CD14-positive monocyte (primary cell): ENCODE results near the gene TSC22D3. TPM values are rescaled to one million over a fixed set of nuclear protein-coding genes. Genes with fewer than 3 reads are reported as not detected.

ENCODE experiments used
- DNase-seq, 3 donors: peaks; one replicate each; pipeline ENCODE4 v3.0.0-alpha.2; 2011 to 2022
- H2AFZ ChIP-seq: 2 replicates; pipeline ENCODE4 v1.6.0; 2012; ENCODE audit warnings: mild to moderate bottlenecking, low read depth, low read length, inconsistent platforms; ENCODE audit not compliant: insufficient read depth, poor library complexity, severe bottlenecking
- H3K27ac ChIP-seq, 2 donors: 1 replicate in 1 of 2; 2 replicates in 1 of 2; pipeline ENCODE4 v1.5.1; 2012 to 2013; ENCODE audit warnings: low read length in 2 of 2, control low read depth in 1 of 2, inconsistent platforms in 1 of 2, low read depth in 1 of 2, mild to moderate bottlenecking in 1 of 2
- H3K27me3 ChIP-seq, 2 donors: one replicate each; pipeline versions ENCODE4 v1.6.0 to v1.6.1; 2011 to 2013; ENCODE audit warnings: low read length in 2 of 2; ENCODE audit not compliant: control insufficient read depth in 2 of 2, insufficient read depth in 2 of 2
- H3K36me3 ChIP-seq, 2 donors: replicated peaks in 1 of 2; 1 replicate in 1 of 2; 2 replicates in 1 of 2; pipeline versions ENCODE4 v1.5.1 to v1.6.1; 2012 to 2013; ENCODE audit warnings: low read length in 2 of 2, control low read depth in 1 of 2, inconsistent platforms in 1 of 2, mild to moderate bottlenecking in 1 of 2; ENCODE audit not compliant: insufficient read depth in 2 of 2, control insufficient read depth in 1 of 2
- H3K4me1 ChIP-seq, 2 donors: 1 replicate in 1 of 2; 2 replicates in 1 of 2; pipeline versions ENCODE4 v1.5.1 to v1.6.1; 2012 to 2013; ENCODE audit warnings: low read length in 2 of 2, control low read depth in 1 of 2, inconsistent platforms in 1 of 2, mild to moderate bottlenecking in 1 of 2, moderate library complexity in 1 of 2; ENCODE audit not compliant: insufficient read depth in 2 of 2, control insufficient read depth in 1 of 2
- H3K4me2 ChIP-seq: replicated peaks from 2 replicates; pipeline ENCODE3; 2012; ENCODE audit warnings: low read length, moderate library complexity, mild to moderate bottlenecking; ENCODE audit not compliant: poor library complexity, severe bottlenecking; ENCODE audit errors: extremely low read depth
- H3K4me3 ChIP-seq, 3 experiments: fragments of 200-600 bp in 1 of 3; sonication (generic) in 1 of 3; replicated peaks in 1 of 3; 1 replicate in 2 of 3; 2 replicates in 1 of 3; pipeline ENCODE4 v1.5.1; 2011 to 2013; ENCODE audit warnings: low read length in 3 of 3, mild to moderate bottlenecking in 3 of 3, control low read depth in 2 of 3, low read depth in 2 of 3, inconsistent platforms in 1 of 3, moderate library complexity in 1 of 3
- H3K79me2 ChIP-seq: 2 replicates; pipeline ENCODE4 v1.6.0; 2012; ENCODE audit warnings: mild to moderate bottlenecking, control low read depth, inconsistent platforms, low read length, moderate library complexity; ENCODE audit not compliant: insufficient read depth
- H3K9ac ChIP-seq: 2 replicates; pipeline ENCODE4 v1.6.0; 2017; ENCODE audit warnings: low read length, mild to moderate bottlenecking; ENCODE audit not compliant: insufficient read depth, poor library complexity, severe bottlenecking
- H3K9me3 ChIP-seq, 2 donors: replicated peaks in 1 of 2; 1 replicate in 1 of 2; 2 replicates in 1 of 2; pipeline versions ENCODE4 v1.5.1 to v1.6.1; 2012 to 2013; ENCODE audit warnings: low read length in 2 of 2, control low read depth in 1 of 2; ENCODE audit not compliant: control insufficient read depth in 1 of 2, insufficient read depth in 1 of 2
- H4K20me1 ChIP-seq: 2 replicates; pipeline ENCODE4 v1.6.0; 2012; ENCODE audit warnings: mild to moderate bottlenecking, low read length, control low read depth, moderate library complexity; ENCODE audit not compliant: insufficient read depth
- H3K27ac Mint-ChIP-seq, 7 donors: one replicate each; pipeline ENCODE4 v1.8.0; 2020; ENCODE audit warnings: mild to moderate bottlenecking in 7 of 7, mixed read lengths in 7 of 7, moderate library complexity in 6 of 7, inconsistent platforms in 2 of 7
- H3K27me3 Mint-ChIP-seq, 3 donors: one replicate each; pipeline ENCODE4 v1.8.0; 2021 to 2022; ENCODE audit warnings: low read depth in 3 of 3, mild to moderate bottlenecking in 3 of 3, mixed read lengths in 3 of 3, moderate library complexity in 3 of 3, inconsistent platforms in 1 of 3
- H3K36me3 Mint-ChIP-seq, 2 donors: one replicate each; pipeline ENCODE4 v1.8.0; 2020; ENCODE audit warnings: mixed read lengths in 2 of 2, inconsistent platforms in 1 of 2, mild to moderate bottlenecking in 1 of 2
- H3K4me1 Mint-ChIP-seq: one replicate; pipeline ENCODE4 v1.8.0; 2020; ENCODE audit warnings: mild to moderate bottlenecking, mixed read lengths
- H3K4me3 Mint-ChIP-seq, 2 donors: one replicate each; pipeline ENCODE4 v1.8.0; 2020; ENCODE audit warnings: mild to moderate bottlenecking in 2 of 2, mixed read lengths in 2 of 2, moderate library complexity in 1 of 2
- H3K9me3 Mint-ChIP-seq, 7 donors: one replicate each; pipeline ENCODE4 v1.8.0; 2020 to 2022; ENCODE audit warnings: mixed read lengths in 7 of 7, mild to moderate bottlenecking in 6 of 7, moderate library complexity in 6 of 7, inconsistent platforms in 2 of 7
- CTCF ChIP-seq: fragments of 200-600 bp; IDR thresholded peaks from one replicate; pipeline ENCODE4 v1.8.0; 2022; ENCODE audit warnings: antibody characterized with exemption, mild to moderate bottlenecking
- WGBS: methylation state at CpG from one replicate; pipeline ENCODE4 v1.1.5; 2013; ENCODE audit warnings: missing lambda C conversion rate; ENCODE audit not compliant: insufficient coverage; 5-methylcytosine and 5-hydroxymethylcytosine counted together
- intact Hi-C, 2 donors: fragments of 100-400 bp; cut with micrococcal nuclease; formaldehyde crosslinking; loops; one replicate each; pipeline versions ENCODE4 v1.15.0 to v1.15.1; 2023
- polyA plus RNA-seq, 3 donors: library from polyadenylated mRNA; depleted of rRNA in 1 of 3; unstranded in 2 of 3; stranded (reverse) in 1 of 3; fragments of 300-500 nt in 2 of 3; fragments of >200 nt in 1 of 3; fragmentation: Illumina TruSeq in 2 of 3; gene quantifications; 1 replicate in 2 of 3; 2 replicates in 1 of 3; pipeline ENCODE4 v1.2.3, GENCODE V29; 2012 to 2021

TSC22D3 gene
- polyA plus RNA-seq, 3 donors, result 171 to 1,562 (median 326) TPM

- H3K4me1 ChIP-seq, result peaks cover 66 to 72% of the 10 kb centered on the region in 2 donors
- TF ChIP-seq CTCF, result no peak
- no peaks in the 10 kb centered on the region for H3K27me3 ChIP-seq
- Mint-ChIP-seq H3K9me3 (no peaks in the 10 kb centered on the region), H3K36me3 (no peaks in the 10 kb centered on the region), H3K27me3 (peaks cover 0 to 9% (median 3%) of the 10 kb centered on the region in 3 donors), H3K4me3 (no peak overlapping the region), H3K27ac (peak overlapping the region in 6 of 7 donors; percentile 97 to 99 (median 98)), H3K4me1 (peaks cover 65% of the 10 kb centered on the region)
- WGBS, result no CpG with 5 or more reads among the region's 10 CpGs
- H3K36me3 ChIP-seq, result no peaks in the 10 kb centered on the region
- peak overlapping the region; percentile 86 for H3K9ac ChIP-seq
- H3K27ac ChIP-seq, result peak overlapping the region; percentile 87 to 95
- peak overlapping the region; percentile 63 for H3K4me2 ChIP-seq
- no peak overlapping the region for H2AFZ ChIP-seq
- peak overlapping the region in 1 of 3 experiments; percentile 75 for H3K4me3 ChIP-seq
- no peaks in the 10 kb centered on the region for H4K20me1 ChIP-seq
- intact Hi-C loops, result no loop called here
- H3K9me3 ChIP-seq, result no peaks in the 10 kb centered on the region
- peaks cover 8% of the 10 kb centered on the region for H3K79me2 ChIP-seq
- DNase-seq, result peak in 1 of 3 donors; percentile 17
Measured at GRCh38 chrX:107677501-107677901, 98.1 kb downstream of the TSC22D3 start.

DNA sequence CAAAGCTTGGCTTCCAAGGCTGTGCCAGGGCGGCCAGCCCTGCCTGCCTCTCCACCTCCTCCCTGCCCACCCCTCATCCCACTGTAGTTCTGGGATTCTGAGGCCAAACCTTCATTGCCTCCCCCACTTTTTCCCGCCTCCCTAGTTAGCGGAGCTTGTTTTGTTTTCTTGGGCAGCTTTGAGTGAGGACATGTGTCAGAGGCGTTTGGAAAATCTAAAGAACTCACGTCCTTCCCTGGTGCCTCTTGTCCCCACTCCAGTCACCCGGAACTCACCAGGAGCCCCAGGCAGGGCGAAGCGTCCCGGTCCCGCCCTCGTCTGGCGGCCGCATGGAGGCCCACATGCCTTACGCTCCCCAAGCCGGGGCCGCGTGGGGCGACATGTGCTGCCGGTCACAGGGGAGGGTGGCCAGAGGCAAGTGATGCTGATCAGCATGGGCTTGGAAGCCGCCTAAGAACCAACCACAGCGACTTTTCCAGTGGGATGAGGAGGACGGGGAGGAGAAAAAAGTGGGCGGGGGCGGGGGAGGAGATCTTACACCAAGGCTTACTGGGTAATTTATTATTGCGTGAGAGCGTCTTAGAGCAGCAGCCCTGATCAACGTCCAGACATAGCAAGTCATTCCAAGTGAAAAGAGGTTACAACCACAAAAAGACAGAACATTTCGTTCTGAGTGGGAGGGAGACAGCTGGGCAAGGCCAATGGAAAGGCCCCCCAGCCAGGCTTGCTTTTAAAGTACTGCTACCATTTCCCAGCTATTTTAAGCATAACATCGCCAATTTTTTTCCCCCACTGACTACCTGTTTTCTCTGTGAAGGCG is 98.8 kb downstream of the TSC22D3 start:
- 3% methylated on average over 13 of the region's 30 CpGs for WGBS
- Histone ChIP-seq H3K36me3 (no peaks in the 10 kb centered on the region), H3K4me3 (peak overlapping the region; percentile 52 to 75 (median 69)), H4K20me1 (no peaks in the 10 kb centered on the region), H3K27me3 (no peaks in the 10 kb centered on the region), H3K4me1 (peaks cover 66 to 72% of the 10 kb centered on the region in 2 donors), H2AFZ (no peak overlapping the region), H3K79me2 (peaks cover 9% of the 10 kb centered on the region), H3K9ac (peak overlapping the region; percentile 86), H3K4me2 (peak overlapping the region; percentile 63), H3K27ac (peak overlapping the region; percentile 87 to 95), H3K9me3 (no peaks in the 10 kb centered on the region)
- H3K4me1 Mint-ChIP-seq, result peaks cover 65% of the 10 kb centered on the region
- DNase-seq, result peak; percentile 77 to 82 (median 80)
- H3K36me3 Mint-ChIP-seq, result no peaks in the 10 kb centered on the region
- peak overlapping the region; percentile 89 to 99 (median 97) for H3K27ac Mint-ChIP-seq
- H3K27me3 Mint-ChIP-seq, result peaks cover 0 to 8% (median 3%) of the 10 kb centered on the region in 3 donors
- no peaks in the 10 kb centered on the region for H3K9me3 Mint-ChIP-seq
- intact Hi-C loops, result no loop called here
- TF ChIP-seq CTCF, result no peak
- peak overlapping the region; percentile 82 to 91 for H3K4me3 Mint-ChIP-seq
